Lower leg skin (tissue), 4 donors: ENCODE results near the gene EMP2. TPM values are rescaled to one million over a fixed set of nuclear protein-coding genes. Genes with fewer than 3 reads are reported as not detected.

Experiments used
- DNase-seq, 2 donors: peaks; one replicate each; pipeline ENCODE4 v3.0.0-alpha.2; 2019; ENCODE audit warnings: low spot score in 2 of 2
- H3K4me3 ChIP-seq: fragments of 200-600 bp; sonication (generic); 2 replicates; pipeline ENCODE4 v1.5.1; 2017; ENCODE audit warnings: mild to moderate bottlenecking, low read depth; ENCODE audit not compliant: poor library complexity, severe bottlenecking
- POLR2A ChIP-seq, 2 donors: fragments of 450-650 bp; IDR thresholded peaks; one replicate each; pipeline ENCODE4 v1.6.1; 2016 to 2017; ENCODE audit warnings: antibody characterized with exemption in 2 of 2, mild to moderate bottlenecking in 1 of 2, moderate library complexity in 1 of 2
- WGBS, 2 donors: methylation state at CpG; one replicate each; pipeline ENCODE4 v1.1.5; 2018; 5-methylcytosine and 5-hydroxymethylcytosine counted together
- intact Hi-C: fragments of 100-400 bp; cut with DNase I; formaldehyde crosslinking; loops from one replicate; pipeline ENCODE4 v1.15.0; 2023; ENCODE audit warnings: low total_unique reads
- total RNA-seq, 4 donors: library from RNA; depleted of rRNA; stranded (reverse); fragments of >200 nt; gene quantifications; one replicate each; pipeline ENCODE4 v1.1.0, GENCODE V29; 2016
- TF ChIP-seq, protein P1 (sequence below), 3 donors: fragments of 450-650 bp; IDR thresholded peaks; one replicate each; pipeline ENCODE4 v1.5.1; 2016; ENCODE audit warnings: antibody characterized with exemption in 3 of 3, mild to moderate bottlenecking in 3 of 3, moderate library complexity in 2 of 3

The EMP2 gene
- total RNA-seq, result 100 to 1,000 TPM in 2 of 4 donors, 10 to 100 TPM in 2; 74.1 to 167 (median 104) TPM

GRCh38 chr16:10579965-10580882 is at the start of gene EMP2:
EMP2 (minus strand) TSS chr16:10580598; CDS start chr16:10547617, 32,981 bp downstream.
- DNase-seq, result peak in 1 of 2 donors; percentile 97
- no peak for TF ChIP-seq POLR2A (IDR thresholded peaks at IDR 0.05)
- TF ChIP-seq, protein P1, sequence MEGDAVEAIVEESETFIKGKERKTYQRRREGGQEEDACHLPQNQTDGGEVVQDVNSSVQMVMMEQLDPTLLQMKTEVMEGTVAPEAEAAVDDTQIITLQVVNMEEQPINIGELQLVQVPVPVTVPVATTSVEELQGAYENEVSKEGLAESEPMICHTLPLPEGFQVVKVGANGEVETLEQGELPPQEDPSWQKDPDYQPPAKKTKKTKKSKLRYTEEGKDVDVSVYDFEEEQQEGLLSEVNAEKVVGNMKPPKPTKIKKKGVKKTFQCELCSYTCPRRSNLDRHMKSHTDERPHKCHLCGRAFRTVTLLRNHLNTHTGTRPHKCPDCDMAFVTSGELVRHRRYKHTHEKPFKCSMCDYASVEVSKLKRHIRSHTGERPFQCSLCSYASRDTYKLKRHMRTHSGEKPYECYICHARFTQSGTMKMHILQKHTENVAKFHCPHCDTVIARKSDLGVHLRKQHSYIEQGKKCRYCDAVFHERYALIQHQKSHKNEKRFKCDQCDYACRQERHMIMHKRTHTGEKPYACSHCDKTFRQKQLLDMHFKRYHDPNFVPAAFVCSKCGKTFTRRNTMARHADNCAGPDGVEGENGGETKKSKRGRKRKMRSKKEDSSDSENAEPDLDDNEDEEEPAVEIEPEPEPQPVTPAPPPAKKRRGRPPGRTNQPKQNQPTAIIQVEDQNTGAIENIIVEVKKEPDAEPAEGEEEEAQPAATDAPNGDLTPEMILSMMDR (IDR thresholded peaks at IDR 0.05), result no peak
- peak within 1 kb of the TSS; percentile 83 for H3K4me3 ChIP-seq
- intact Hi-C loops, result no loop called here
- 1 to 2% methylated on average over 56 to 61 of the region's 91 CpGs for WGBS, 2 donors

- intact Hi-C loops, result no loop called here
- no peak overlapping the region for H3K4me3 ChIP-seq
- 73 to 79% methylated on average over 6 of the region's 6 CpGs for WGBS, 2 donors
Observed at GRCh38 chr16:10629592-10629963, 49.2 kb upstream of the EMP2 start.

GRCh38 chr16:10625595-10626357 is 45.4 kb upstream of the EMP2 start:
- no peak for DNase-seq
- H3K4me3 ChIP-seq, result no peak overlapping the region
- TF ChIP-seq POLR2A (IDR thresholded peaks at IDR 0.05), result no peak
- TF ChIP-seq, protein P1 (IDR thresholded peaks at IDR 0.05), result no peak
- intact Hi-C loops, result no loop called here
- 84 to 86% methylated on average over 12 of the region's 12 CpGs for WGBS, 2 donors

More at GRCh38 chr16:10629592-10629963, 49.2 kb upstream of the EMP2 start:
- no peak for DNase-seq
- TF ChIP-seq, protein P1 (IDR thresholded peaks at IDR 0.05), result no peak
- no peak for TF ChIP-seq POLR2A (IDR thresholded peaks at IDR 0.05)

DNA sequence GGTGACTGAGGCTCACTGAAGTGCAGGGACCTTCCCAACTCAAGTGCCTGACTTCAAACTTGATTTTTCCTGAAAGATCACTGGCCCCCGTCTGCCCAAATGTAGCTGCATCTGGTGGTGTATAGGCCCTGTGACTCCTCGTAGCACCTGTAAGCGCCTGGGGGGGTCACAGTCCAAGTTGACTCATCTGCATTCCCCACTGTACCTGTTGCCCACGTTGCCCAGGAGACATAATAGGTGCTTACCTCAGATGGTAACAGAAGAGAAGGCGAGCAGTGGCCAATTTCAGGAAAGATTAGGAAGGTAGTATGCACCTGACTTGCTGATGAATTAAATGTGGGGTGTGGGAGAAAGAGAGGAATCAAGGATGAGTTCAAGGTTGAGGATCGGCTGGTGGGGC is 44.1 kb upstream of the EMP2 start:
- no peak overlapping the region for H3K4me3 ChIP-seq
- WGBS, 2 donors, result 57 to 74% methylated on average over 6 of the region's 6 CpGs
- TF ChIP-seq POLR2A (IDR thresholded peaks at IDR 0.05), result no peak
- TF ChIP-seq, protein P1 (IDR thresholded peaks at IDR 0.05), result no peak
- no peak for DNase-seq
- intact Hi-C loops, result no loop called here

DNA sequence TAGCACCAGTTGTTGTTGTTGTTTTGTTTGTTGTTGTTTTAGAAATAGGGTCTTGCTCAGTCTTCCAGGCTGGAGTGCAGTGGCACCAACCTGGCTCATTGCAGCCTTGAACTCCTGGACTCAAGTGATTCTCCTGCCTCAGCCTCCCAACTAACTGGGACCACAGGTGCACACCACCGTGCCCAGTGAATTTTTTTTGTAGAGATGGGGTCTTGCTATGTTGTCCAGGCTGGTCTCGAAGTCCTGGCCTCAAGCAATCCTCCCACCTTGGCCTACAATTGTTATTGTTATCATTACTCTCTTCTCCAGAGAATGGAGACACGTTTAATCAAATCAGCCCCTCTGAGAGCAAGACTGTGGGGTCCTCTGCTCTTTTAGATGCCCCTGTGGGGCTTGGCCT is 42.7 kb upstream of the EMP2 start:
- DNase-seq, result no peak
- no peak for TF ChIP-seq POLR2A (IDR thresholded peaks at IDR 0.05)
- TF ChIP-seq, protein P1 (IDR thresholded peaks at IDR 0.05), result no peak
- H3K4me3 ChIP-seq, result no peak overlapping the region
- WGBS, 2 donors, result 87 to 92% methylated on average over 3 of the region's 3 CpGs
- intact Hi-C loops, result no loop called here
